Renal cortical epithelial cell (primary cell): ENCODE results near the gene RNASE9. TPM values are rescaled to one million over a fixed set of nuclear protein-coding genes. Genes with fewer than 3 reads are reported as not detected.
"Not testable (repeated sequence)": the region's sequence is repeated elsewhere in the genome, so short reads cannot be mapped to it uniquely, and the experiment has no call there.

Experiments used
- DNase-seq: peaks from one replicate; pipeline ENCODE4 v3.0.0-alpha.2; 2011; ENCODE audit warnings: low read depth
- total RNA-seq: library from RNA; depleted of rRNA; stranded (reverse); fragments of >200 nt; gene quantifications from 2 replicates; pipeline ENCODE4 v1.2.3, GENCODE V29; 2014

Gene RNASE9
- total RNA-seq, 1 donor from 2014 or later = not detected

- no peak for DNase-seq
Measured at GRCh38 chr14:20578325-20578724, 17.5 kb upstream of the RNASE9 start.

GRCh38 chr14:20572382-20572990 lies 11.6 kb upstream of the RNASE9 start:
- DNase-seq = not testable (repeated sequence)

- not testable (repeated sequence) for DNase-seq
Measured at GRCh38 chr14:20570720-20571119, 9.9 kb upstream of the RNASE9 start.

- DNase-seq = not testable (repeated sequence)
Measured at GRCh38 chr14:20569865-20570264, 9.0 kb upstream of the RNASE9 start.

GRCh38 chr14:20569066-20569465 lies 8.2 kb upstream of the RNASE9 start:
- no peak for DNase-seq

- no peak for DNase-seq
Measured at GRCh38 chr14:20568393-20568792, 7.5 kb upstream of the RNASE9 start.

- DNase-seq = not testable (repeated sequence)
Measured at GRCh38 chr14:20567199-20567598, 6.4 kb upstream of the RNASE9 start.

- DNase-seq = no peak
Measured at GRCh38 chr14:20564501-20564997, 3.7 kb upstream of the RNASE9 start.

- no peak for DNase-seq
Measured at GRCh38 chr14:20563971-20564370, 3.1 kb upstream of the RNASE9 start.

GRCh38 chr14:20559461-20559904 lies 1.4 kb downstream of the RNASE9 start:
- no peak for DNase-seq

- DNase-seq = no peak
Measured at GRCh38 chr14:20557212-20557542, 3.7 kb downstream of the RNASE9 start.

- no peak for DNase-seq
Measured at GRCh38 chr14:20556500-20557211, 4.2 kb downstream of the RNASE9 start.

GRCh38 chr14:20555845-20556244 lies 5.0 kb downstream of the RNASE9 start:
- DNase-seq = no peak

- no peak for DNase-seq
Measured at GRCh38 chr14:20553024-20553423, 7.8 kb downstream of the RNASE9 start.

GRCh38 chr14:20551606-20552005 lies 9.2 kb downstream of the RNASE9 start:
- DNase-seq = no peak

- no peak for DNase-seq
Measured at GRCh38 chr14:20550926-20551325, 9.9 kb downstream of the RNASE9 start.

- DNase-seq = no peak
Measured at GRCh38 chr14:20548414-20549158, 12.3 kb downstream of the RNASE9 start.

- DNase-seq = no peak
Measured at GRCh38 chr14:20546877-20547276, 14.0 kb downstream of the RNASE9 start.

- DNase-seq = no peak
Measured at GRCh38 chr14:20539906-20540305, 20.9 kb downstream of the RNASE9 start.

- DNase-seq = peak; percentile 56
Measured at GRCh38 chr14:20530771-20531571, 29.9 kb downstream of the RNASE9 start.

GRCh38 chr14:20529806-20530205 lies 31.0 kb downstream of the RNASE9 start:
- DNase-seq = no peak

- no peak for DNase-seq
Measured at GRCh38 chr14:20524027-20524426, 36.8 kb downstream of the RNASE9 start.
